ENCODE results near the gene LITAFD. TPM values are rescaled to one million over a fixed set of nuclear protein-coding genes. Genes with fewer than 3 reads are reported as not detected.

The LITAFD gene
- total RNA-seq, 3 donors from 2014 or later, result not detected

GRCh38 chr16:8859913-8860881 is 22.0 kb upstream of the LITAFD start:
- TF ChIP-seq CTCF (IDR thresholded peaks at IDR 0.05), result no peak
- Histone ChIP-seq H3K36me3 (ENCODE audit: low read depth) (no peaks in the 10 kb centered on the region), H3K9me3 (no peaks in the 10 kb centered on the region), H3K4me3 (no peak overlapping the region), H3K4me1 (ENCODE audit: low read depth) (peaks cover 18% of the 10 kb centered on the region)
- intact Hi-C loops (cut with DNase I, micrococcal nuclease), result no loop called here
- DNase-seq (peak in 2 of 3 donors; percentile 27 to 52), ATAC-seq (no peak)

GRCh38 chr16:8861563-8862308 is 20.4 kb upstream of the LITAFD start:
- TF ChIP-seq CTCF (IDR thresholded peaks at IDR 0.05), result no peak
- Histone ChIP-seq H3K4me3 (no peak overlapping the region), H3K9me3 (no peaks in the 10 kb centered on the region), H3K4me1 (ENCODE audit: low read depth) (peaks cover 32% of the 10 kb centered on the region), H3K36me3 (ENCODE audit: low read depth) (no peaks in the 10 kb centered on the region)
- ATAC-seq (peak; percentile 4), DNase-seq (peak in 2 of 3 donors; percentile 36 to 44)
- intact Hi-C loops (cut with DNase I, micrococcal nuclease), result no loop called here

GRCh38 chr16:8862309-8863130 is 19.6 kb upstream of the LITAFD start:
- Histone ChIP-seq H3K36me3 (ENCODE audit: low read depth) (no peaks in the 10 kb centered on the region), H3K4me3 (no peak overlapping the region), H3K9me3 (no peaks in the 10 kb centered on the region), H3K4me1 (ENCODE audit: low read depth) (peaks cover 40% of the 10 kb centered on the region)
- intact Hi-C loops (cut with DNase I, micrococcal nuclease), result no loop called here
- TF ChIP-seq CTCF (IDR thresholded peaks at IDR 0.05), result no peak
- DNase-seq (peak in 1 of 3 donors; percentile 42), ATAC-seq (no peak)

- TF ChIP-seq CTCF (IDR thresholded peaks at IDR 0.05), result no peak
- H3K36me3 ChIP-seq (ENCODE audit: low read depth), result no peaks in the 10 kb centered on the region
- H3K4me1 ChIP-seq (ENCODE audit: low read depth), result peaks cover 42% of the 10 kb centered on the region
- H3K4me3 ChIP-seq, result no peak overlapping the region
- DNase-seq (peak; percentile 68 to 80 (median 77)), ATAC-seq (peak; percentile 50)
- intact Hi-C loops (cut with DNase I, micrococcal nuclease), result no loop called here
- no peaks in the 10 kb centered on the region for H3K9me3 ChIP-seq
Measured at GRCh38 chr16:8863594-8864424, 18.3 kb upstream of the LITAFD start.
